Fibroblast of the aortic adventitia (primary cell): ENCODE results near the gene RPTN. TPM values are rescaled to one million over a fixed set of nuclear protein-coding genes. Genes with fewer than 3 reads are reported as not detected.

Experiments
- DNase-seq: peaks from one replicate; pipeline ENCODE4 v3.0.0-alpha.2; 2010; ENCODE audit warnings: low read depth
- H3K4me3 ChIP-seq: 2 replicates; pipeline ENCODE4 v1.5.1; 2011; ENCODE audit warnings: low read depth, mild to moderate bottlenecking, control low read depth, low read length, moderate library complexity
- total RNA-seq: library from RNA; depleted of rRNA; stranded (reverse); fragments of >200 nt; gene quantifications from 2 replicates; pipeline ENCODE4 v1.2.3, GENCODE V29; 2012; ENCODE audit warnings: low replicate concordance
- TF ChIP-seq, protein P1 (sequence below): IDR thresholded peaks from 2 replicates; pipeline ENCODE4 v1.5.1; 2011; ENCODE audit warnings: mild to moderate bottlenecking, low read length, control low read depth, inconsistent platforms; ENCODE audit not compliant: insufficient read depth

The RPTN gene
- total RNA-seq, 1 donor, result not detected

DNA sequence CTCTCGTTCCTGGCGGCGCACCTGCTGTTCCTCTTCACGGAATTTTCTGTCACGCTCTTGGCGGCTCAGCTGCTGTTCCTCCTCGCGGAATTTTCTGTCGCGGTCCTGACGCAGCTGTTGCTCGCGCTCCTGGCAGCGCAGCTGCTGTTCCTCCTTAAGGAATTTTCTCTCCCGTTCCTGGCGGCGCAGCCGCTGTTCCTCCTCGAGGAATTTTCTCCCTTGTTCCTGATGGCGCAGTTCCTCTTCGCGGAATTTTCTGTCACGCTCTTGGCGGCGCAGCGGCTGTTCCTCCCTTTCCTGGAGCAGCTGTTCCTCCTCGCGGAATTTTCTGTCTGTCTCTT is 50.2 kb downstream of the RPTN start:
- TF ChIP-seq, protein P1, sequence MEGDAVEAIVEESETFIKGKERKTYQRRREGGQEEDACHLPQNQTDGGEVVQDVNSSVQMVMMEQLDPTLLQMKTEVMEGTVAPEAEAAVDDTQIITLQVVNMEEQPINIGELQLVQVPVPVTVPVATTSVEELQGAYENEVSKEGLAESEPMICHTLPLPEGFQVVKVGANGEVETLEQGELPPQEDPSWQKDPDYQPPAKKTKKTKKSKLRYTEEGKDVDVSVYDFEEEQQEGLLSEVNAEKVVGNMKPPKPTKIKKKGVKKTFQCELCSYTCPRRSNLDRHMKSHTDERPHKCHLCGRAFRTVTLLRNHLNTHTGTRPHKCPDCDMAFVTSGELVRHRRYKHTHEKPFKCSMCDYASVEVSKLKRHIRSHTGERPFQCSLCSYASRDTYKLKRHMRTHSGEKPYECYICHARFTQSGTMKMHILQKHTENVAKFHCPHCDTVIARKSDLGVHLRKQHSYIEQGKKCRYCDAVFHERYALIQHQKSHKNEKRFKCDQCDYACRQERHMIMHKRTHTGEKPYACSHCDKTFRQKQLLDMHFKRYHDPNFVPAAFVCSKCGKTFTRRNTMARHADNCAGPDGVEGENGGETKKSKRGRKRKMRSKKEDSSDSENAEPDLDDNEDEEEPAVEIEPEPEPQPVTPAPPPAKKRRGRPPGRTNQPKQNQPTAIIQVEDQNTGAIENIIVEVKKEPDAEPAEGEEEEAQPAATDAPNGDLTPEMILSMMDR, result no peak
- H3K4me3 ChIP-seq, result peak overlapping the region; percentile 64
- DNase-seq, result no peak

DNA sequence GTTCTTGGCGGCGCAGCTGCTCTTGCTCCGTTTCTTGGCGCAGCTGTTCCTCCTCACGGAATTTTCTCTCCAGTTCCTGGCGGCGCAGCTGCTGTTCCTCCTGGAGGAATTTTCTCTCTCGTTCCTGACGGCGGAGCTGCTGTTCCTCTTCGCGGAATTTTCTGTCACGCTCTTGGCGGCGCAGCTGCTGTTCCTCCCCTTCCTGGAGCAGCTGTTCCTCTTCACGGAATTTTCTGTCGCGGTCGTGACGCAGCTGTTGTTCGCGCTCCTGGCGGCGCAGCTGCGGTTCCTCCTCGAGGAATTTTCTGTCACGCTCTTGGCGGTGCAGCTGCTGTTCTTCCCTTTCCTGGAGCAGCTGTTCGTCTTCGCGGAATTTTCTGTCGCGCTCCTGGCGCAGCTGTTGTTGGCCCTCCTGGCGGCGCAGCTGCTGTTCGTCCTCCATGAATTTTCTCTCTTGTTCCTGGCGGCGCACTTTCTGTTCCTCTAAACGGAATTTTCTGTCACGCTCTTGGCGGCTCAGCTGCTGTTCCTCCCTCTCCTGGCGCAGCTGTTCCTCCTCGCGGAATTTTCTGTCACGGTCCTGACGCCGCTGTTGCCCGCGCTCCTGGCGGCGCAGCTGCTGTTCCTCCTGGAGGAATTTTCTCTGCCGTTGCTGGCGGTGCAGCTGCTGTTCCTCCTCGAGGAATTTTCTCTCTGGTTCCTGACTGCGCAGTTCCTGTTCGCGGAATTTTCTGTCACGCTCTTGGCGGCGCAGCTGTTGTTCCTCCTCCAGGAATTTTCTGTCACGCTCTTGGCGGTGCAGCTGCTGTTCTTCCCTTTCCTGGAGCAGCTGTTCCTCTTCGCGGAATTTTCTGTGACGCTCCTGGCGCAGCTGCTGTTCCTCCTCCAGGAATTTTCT is 50.8 kb downstream of the RPTN start:
- peak; percentile 73 for DNase-seq
- TF ChIP-seq, protein P1, result no peak
- peak overlapping the region; percentile 50 for H3K4me3 ChIP-seq

DNA sequence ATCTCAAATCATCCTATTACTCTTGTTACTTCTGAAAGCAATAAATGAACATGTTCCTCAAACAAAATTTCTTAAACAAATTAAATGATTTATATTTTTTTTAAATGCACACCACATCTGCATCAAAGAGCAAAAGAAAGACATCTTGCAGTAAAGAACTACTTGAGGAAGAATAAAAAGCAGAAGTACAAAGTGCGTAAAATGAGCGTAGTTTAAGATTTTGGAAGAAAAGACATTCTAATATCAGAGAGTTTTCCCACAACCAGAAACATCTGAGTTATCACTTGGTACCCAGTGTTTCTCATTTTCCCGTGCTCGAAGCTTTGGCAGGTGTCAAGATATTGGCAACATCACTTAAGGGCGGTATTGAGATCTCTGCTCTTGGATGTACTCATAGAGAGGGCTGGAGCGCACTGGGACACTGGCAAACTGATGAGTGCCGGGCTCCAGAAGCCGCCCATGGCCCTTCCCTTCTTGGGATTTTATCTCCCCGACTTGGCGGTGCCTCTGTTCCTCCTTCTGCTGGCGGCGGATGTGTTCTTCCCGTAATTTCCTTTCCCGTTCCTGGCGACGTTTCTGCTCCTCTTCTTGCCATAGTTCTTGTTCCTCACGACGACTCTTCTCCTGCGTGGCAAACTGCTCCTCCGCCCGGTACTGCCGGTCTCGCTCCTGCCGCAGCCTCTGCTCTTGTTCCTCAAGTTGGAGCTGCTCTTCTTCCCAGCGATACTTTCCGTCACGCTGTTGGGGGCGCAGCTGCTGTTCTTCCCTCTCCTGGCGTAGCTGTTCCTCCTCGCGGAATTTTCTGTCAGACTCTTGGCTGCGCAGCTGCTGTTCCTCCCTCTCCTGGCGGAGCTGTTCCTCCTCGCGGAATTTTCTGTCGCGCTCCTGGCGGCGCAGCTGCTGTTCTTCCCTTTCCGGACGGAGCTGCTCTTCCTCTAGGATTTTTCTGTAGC is 51.7 kb downstream of the RPTN start:
- TF ChIP-seq, protein P1, result no peak
- no peak for DNase-seq
- H3K4me3 ChIP-seq, result peak overlapping the region; percentile 50

DNA sequence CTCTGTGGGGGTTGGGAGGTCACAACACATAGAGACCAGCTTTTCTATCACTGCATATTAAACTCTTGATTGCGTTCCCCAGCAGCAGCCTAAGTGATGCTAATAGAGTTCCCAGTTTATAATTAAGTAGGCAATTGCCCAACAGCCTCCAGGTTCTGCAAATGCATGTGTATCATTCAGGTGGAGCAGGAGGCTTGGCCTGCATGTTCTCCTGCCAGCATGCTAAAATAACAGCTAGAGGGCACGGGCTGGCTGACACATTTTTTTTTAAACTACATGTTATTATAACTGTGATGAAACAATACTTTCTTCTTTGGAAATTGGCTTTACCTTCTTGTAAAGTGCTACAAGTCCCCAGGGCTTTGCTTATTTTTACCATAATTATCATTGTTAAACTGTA is 54.2 kb downstream of the RPTN start:
- no peak overlapping the region for H3K4me3 ChIP-seq
- TF ChIP-seq, protein P1, result no peak

More for the DNA sequence above, 54.2 kb downstream of the RPTN start:
- no peak for DNase-seq

Other genes starting within 250 kb of the RPTN start
- 6.3 and 18.3 TPM in 2 replicates for gene THEM4, start 249.7 kb downstream of the RPTN start, total RNA-seq
- gene S100A10, start 165.4 kb downstream of the RPTN start, total RNA-seq, result 271 and 340 TPM in 2 replicates
- 28.9 and 381 TPM in 2 replicates for gene S100A11, start 122.2 kb downstream of the RPTN start, total RNA-seq
- gene TCHHL1, start 70.2 kb downstream of the RPTN start, total RNA-seq, result not detected in 2 replicates
- 0.09 TPM in 1 of 2 replicates, not detected in the other for gene TCHH, start 43.8 kb downstream of the RPTN start, total RNA-seq
- not detected in 2 replicates for gene HRNR, start 65.0 kb upstream of the RPTN start, total RNA-seq
- gene FLG, start 166.0 kb upstream of the RPTN start, total RNA-seq, result under 0.01 TPM in 1 of 2 replicates, not detected in the other
- gene FLG2, start 200.8 kb upstream of the RPTN start, total RNA-seq, result not detected in 2 replicates